Liver (tissue), 9 donors: ENCODE results near the gene ZNF318. TPM values are rescaled to one million over a fixed set of nuclear protein-coding genes. Genes with fewer than 3 reads are reported as not detected.

ENCODE experiments used
- DNase-seq: peaks from one replicate; pipeline ENCODE4 v3.0.0-alpha.2; 2017; ENCODE audit warnings: low spot score
- H3K27ac ChIP-seq, 2 donors: one replicate each; pipeline ENCODE4 v1.7.0; 2013; ENCODE audit warnings: inconsistent platforms in 2 of 2, low read length in 2 of 2, control low read depth in 1 of 2, low read depth in 1 of 2, mild to moderate bottlenecking in 1 of 2
- H3K27me3 ChIP-seq, 4 donors: one replicate each; pipeline versions ENCODE4 v1.6.1 to v1.7.0; 2013; ENCODE audit warnings: low read length in 3 of 4, inconsistent platforms in 1 of 4, mild to moderate bottlenecking in 1 of 4, moderate library complexity in 1 of 4; ENCODE audit not compliant: control insufficient read depth in 4 of 4, insufficient read depth in 4 of 4
- H3K36me3 ChIP-seq, 4 donors: one replicate each; pipeline versions ENCODE4 v1.6.1 to v1.7.0; 2013; ENCODE audit warnings: low read length in 3 of 4, mild to moderate bottlenecking in 3 of 4, low read depth in 1 of 4, moderate library complexity in 1 of 4; ENCODE audit not compliant: control insufficient read depth in 4 of 4, insufficient read depth in 3 of 4
- H3K4me1 ChIP-seq, 4 donors: one replicate each; pipeline versions ENCODE4 v1.6.1 to v1.7.0; 2013; ENCODE audit warnings: low read length in 3 of 4, mild to moderate bottlenecking in 3 of 4, moderate library complexity in 1 of 4; ENCODE audit not compliant: control insufficient read depth in 4 of 4, insufficient read depth in 4 of 4
- H3K4me3 ChIP-seq, 3 donors: one replicate each; pipeline versions ENCODE4 v1.6.1 to v1.7.0; 2013; ENCODE audit warnings: low read length in 3 of 3, control low read depth in 1 of 3, low read depth in 1 of 3, mild to moderate bottlenecking in 1 of 3
- H3K9ac ChIP-seq, 2 donors: one replicate each; pipeline ENCODE4 v1.7.0; 2013; ENCODE audit warnings: low read length in 2 of 2, mild to moderate bottlenecking in 2 of 2, moderate library complexity in 2 of 2, control low read depth in 1 of 2, low read depth in 1 of 2
- H3K9me3 ChIP-seq, 4 donors: one replicate each; pipeline versions ENCODE4 v1.6.1 to v1.7.0; 2013; ENCODE audit warnings: low read length in 3 of 4; ENCODE audit not compliant: control insufficient read depth in 4 of 4
- CTCF ChIP-seq: fragments of 150-350 bp; IDR thresholded peaks from 2 replicates; pipeline ENCODE4 v1.5.1; 2017; ENCODE audit warnings: improper control_type of control experiment, low read depth, low read length; ENCODE audit not compliant: missing input control
- EGR1 ChIP-seq, 2 donors: IDR thresholded peaks; 2 replicates each; pipeline ENCODE4 v1.6.1; 2016 to 2018; ENCODE audit warnings: antibody characterized with exemption in 2 of 2, low read depth in 2 of 2
- FOXA2 ChIP-seq: IDR thresholded peaks from 2 replicates; pipeline ENCODE4 v1.6.1; 2016; ENCODE audit warnings: antibody characterized with exemption
- GABPA ChIP-seq, 2 donors: IDR thresholded peaks in 1 of 2; conservative IDR thresholded peaks in 1 of 2; 2 replicates each; pipeline ENCODE4 v1.6.1; 2016; ENCODE audit warnings: antibody characterized with exemption in 2 of 2, mild to moderate bottlenecking in 1 of 2, moderate library complexity in 1 of 2
- HNF4A ChIP-seq, 2 donors: conservative IDR thresholded peaks; 2 replicates each; pipeline ENCODE4 v1.6.1; 2016; ENCODE audit warnings: antibody characterized with exemption in 2 of 2, mild to moderate bottlenecking in 2 of 2
- MAX ChIP-seq: IDR thresholded peaks from 2 replicates; pipeline ENCODE4 v1.6.1; 2016; ENCODE audit warnings: antibody characterized with exemption
- NR2F2 ChIP-seq: IDR thresholded peaks from 2 replicates; pipeline ENCODE4 v1.6.1; 2016; ENCODE audit warnings: antibody characterized with exemption
- RAD21 ChIP-seq, 2 donors: IDR thresholded peaks; 2 replicates each; pipeline ENCODE4 v1.6.1; 2016; ENCODE audit warnings: antibody characterized with exemption in 2 of 2, mild to moderate bottlenecking in 2 of 2
- REST ChIP-seq: IDR thresholded peaks from 2 replicates; pipeline ENCODE4 v1.6.1; 2016; ENCODE audit warnings: antibody characterized with exemption, mild to moderate bottlenecking
- RXRA ChIP-seq, 2 donors: IDR thresholded peaks; 2 replicates each; pipeline ENCODE4 v1.6.1; 2017 to 2018; ENCODE audit warnings: antibody characterized with exemption in 2 of 2, mild to moderate bottlenecking in 1 of 2
- SP1 ChIP-seq: IDR thresholded peaks from 2 replicates; pipeline ENCODE4 v1.6.1; 2018; ENCODE audit warnings: antibody characterized with exemption, mild to moderate bottlenecking
- TAF1 ChIP-seq: conservative IDR thresholded peaks from 2 replicates; pipeline ENCODE4 v1.6.1; 2016; ENCODE audit warnings: antibody characterized with exemption, mild to moderate bottlenecking
- ZBTB33 ChIP-seq: IDR thresholded peaks from 2 replicates; pipeline ENCODE4 v1.6.1; 2016; ENCODE audit warnings: antibody characterized with exemption
- WGBS: extraction: QIAGEN DNeasy Blood & Tissue Kit; methylation state at CpG from one replicate; pipeline ENCODE4 v1.1.7; 2013; 5-methylcytosine and 5-hydroxymethylcytosine counted together
- polyA plus RNA-seq, 2 donors: library from polyadenylated mRNA; stranded (reverse) in 1 of 2; unstranded in 1 of 2; fragments of 200-250 nt in 1 of 2; fragments of >200 nt in 1 of 2; fragmentation: Nextera tagmentation in 1 of 2; extraction: Ambion mirVana in 1 of 2; gene quantifications; one replicate each; pipeline versions ENCODE4 v1.2.1 to v1.2.3, GENCODE V29; 2013 to 2015
- total RNA-seq, 2 donors: library from RNA; depleted of rRNA; stranded (reverse); fragments of >200 nt; gene quantifications; one replicate each; pipeline ENCODE4 v1.2.3, GENCODE V29; 2014
- donor health status: healthy.
- donor health status: healthy.
- donor health status: healthy.
- donor health status: healthy.
- donor health status: healthy.

Gene ZNF318
- total and polyA plus RNA-seq, 4 donors, result 3.6 to 9.1 (median 4.2) TPM

GRCh38 chr6:43301081-43301870 lies 68.2 kb downstream of the ZNF318 start:
- H3K9me3 ChIP-seq, result no peaks in the 10 kb centered on the region
- no peak overlapping the region for H3K27ac ChIP-seq
- 52% methylated on average over 15 of the region's 15 CpGs for WGBS
- H3K4me3 ChIP-seq, result peak overlapping the region; percentile 56 to 94 (median 76)
- TF ChIP-seq GABPA (IDR thresholded peaks at IDR 0.05 in 1 of 2, conservative IDR thresholded peaks at IDR 0.05 in 1 of 2), result no peak
- no peak for TF ChIP-seq CTCF
- no peak for TF ChIP-seq MAX
- no peak for TF ChIP-seq ZBTB33
- TF ChIP-seq TAF1, result no peak
- TF ChIP-seq EGR1 (IDR thresholded peaks at IDR 0.05; ENCODE audit: low read depth in 2 of 2), result no peak
- TF ChIP-seq REST, result no peak
- TF ChIP-seq NR2F2, result no peak
- H3K27me3 ChIP-seq, result no peaks in the 10 kb centered on the region
- H3K4me1 ChIP-seq, result peaks cover 8 to 62% (median 46%) of the 10 kb centered on the region in 4 donors
- peaks cover 5 to 19% (median 10%) of the 10 kb centered on the region in 4 donors for H3K36me3 ChIP-seq
- peak overlapping the region; percentile 50 to 98 for H3K9ac ChIP-seq
- DNase-seq, result no peak

GRCh38 chr6:43299338-43300293 lies 69.8 kb downstream of the ZNF318 start:
- peak overlapping the region; percentile 87 to 98 for H3K9ac ChIP-seq
- 33% methylated on average over 18 of the region's 18 CpGs for WGBS
- H3K27ac ChIP-seq, result peak overlapping the region; percentile 81 to 85

More at GRCh38 chr6:43299338-43300293, 69.8 kb downstream of the ZNF318 start:
- DNase-seq, result no peak
- Histone ChIP-seq H3K4me3 (peak overlapping the region; percentile 76 to 94 (median 93)), H3K36me3 (peaks cover 5 to 18% (median 10%) of the 10 kb centered on the region in 4 donors), H3K27me3 (no peaks in the 10 kb centered on the region), H3K4me1 (peaks cover 8 to 57% (median 45%) of the 10 kb centered on the region in 4 donors), H3K9me3 (no peaks in the 10 kb centered on the region)
- TF ChIP-seq RAD21 (IDR thresholded peaks at IDR 0.05), result peak; percentile 61 to 69
- TF ChIP-seq HNF4A (conservative IDR thresholded peaks at IDR 0.05), result peak in 1 of 2 donors; percentile 3
- peak in 1 of 2 donors; percentile 31 for TF ChIP-seq RXRA (IDR thresholded peaks at IDR 0.05)
- no peak for TF ChIP-seq FOXA2
- TF ChIP-seq TAF1, result no peak
- peak; percentile 2 for TF ChIP-seq CTCF
- TF ChIP-seq NR2F2, result no peak
- no peak for TF ChIP-seq REST
- TF ChIP-seq SP1, result no peak
